ENCODE data around the gene MNS1.

- no peak for TF ChIP-seq CTCF (conservative IDR thresholded peaks at IDR 0.05; ENCODE audit: low read depth in 2 of 2)
- no peak for TF ChIP-seq EZH2 (IDR thresholded peaks at IDR 0.05; ENCODE audit: low read depth, unreplicated experiment)
- no peak for TF ChIP-seq STAT1 (IDR thresholded peaks at IDR 0.05; ENCODE audit: unreplicated experiment)
- no peak for TF ChIP-seq ETS1 (IDR thresholded peaks at IDR 0.05)
- TF ChIP-seq EZH2phosphoT487 (IDR thresholded peaks at IDR 0.05; ENCODE audit: unreplicated experiment) = no peak
- TF ChIP-seq POLR2AphosphoS5 (IDR thresholded peaks at IDR 0.05; ENCODE audit: low read depth) = no peak
Observed at GRCh38 chr15:56490461-56490860, 25.5 kb upstream of the MNS1 start.

Measured in GM23338 (cell line).